Panc1 (cell line): ENCODE results near the gene C12orf50.

Experiments used
- CTCF ChIP-seq: fragments of 450-650 bp; IDR thresholded peaks from 2 replicates; pipeline ENCODE4 v1.5.1; 2017; ENCODE audit warnings: mild to moderate bottlenecking
- POLR2AphosphoS5 ChIP-seq: IDR thresholded peaks from 2 replicates; pipeline ENCODE4 v1.6.1; 2012; ENCODE audit warnings: mild to moderate bottlenecking, low read depth, low read length, moderate library complexity
- SIN3A ChIP-seq: IDR thresholded peaks from 2 replicates; pipeline ENCODE4 v1.6.1; 2012; ENCODE audit warnings: low read depth, mild to moderate bottlenecking, low read length, moderate library complexity, borderline replicate concordance; ENCODE audit not compliant: insufficient read depth
- TCF7L2 ChIP-seq: IDR thresholded peaks from 2 replicates; pipeline ENCODE4 v1.6.1; 2011; ENCODE audit warnings: mild to moderate bottlenecking, low read depth, low read length, inconsistent platforms
- TF ChIP-seq, protein P1 (sequence below), 2 experiments: IDR thresholded peaks; 2 replicates each; pipeline ENCODE4 v1.6.1; 2011 to 2012; ENCODE audit warnings: low read depth in 2 of 2, control low read depth in 1 of 2, low read length in 1 of 2, mild to moderate bottlenecking in 1 of 2, moderate library complexity in 1 of 2; ENCODE audit not compliant: insufficient read depth in 1 of 2

GRCh38 chr12:87991483-87991882 is 37.7 kb downstream of the C12orf50 start:
- TF ChIP-seq CTCF (no peak), POLR2AphosphoS5 (no peak), SIN3A (no peak), TCF7L2 (no peak)
- TF ChIP-seq, protein P1, sequence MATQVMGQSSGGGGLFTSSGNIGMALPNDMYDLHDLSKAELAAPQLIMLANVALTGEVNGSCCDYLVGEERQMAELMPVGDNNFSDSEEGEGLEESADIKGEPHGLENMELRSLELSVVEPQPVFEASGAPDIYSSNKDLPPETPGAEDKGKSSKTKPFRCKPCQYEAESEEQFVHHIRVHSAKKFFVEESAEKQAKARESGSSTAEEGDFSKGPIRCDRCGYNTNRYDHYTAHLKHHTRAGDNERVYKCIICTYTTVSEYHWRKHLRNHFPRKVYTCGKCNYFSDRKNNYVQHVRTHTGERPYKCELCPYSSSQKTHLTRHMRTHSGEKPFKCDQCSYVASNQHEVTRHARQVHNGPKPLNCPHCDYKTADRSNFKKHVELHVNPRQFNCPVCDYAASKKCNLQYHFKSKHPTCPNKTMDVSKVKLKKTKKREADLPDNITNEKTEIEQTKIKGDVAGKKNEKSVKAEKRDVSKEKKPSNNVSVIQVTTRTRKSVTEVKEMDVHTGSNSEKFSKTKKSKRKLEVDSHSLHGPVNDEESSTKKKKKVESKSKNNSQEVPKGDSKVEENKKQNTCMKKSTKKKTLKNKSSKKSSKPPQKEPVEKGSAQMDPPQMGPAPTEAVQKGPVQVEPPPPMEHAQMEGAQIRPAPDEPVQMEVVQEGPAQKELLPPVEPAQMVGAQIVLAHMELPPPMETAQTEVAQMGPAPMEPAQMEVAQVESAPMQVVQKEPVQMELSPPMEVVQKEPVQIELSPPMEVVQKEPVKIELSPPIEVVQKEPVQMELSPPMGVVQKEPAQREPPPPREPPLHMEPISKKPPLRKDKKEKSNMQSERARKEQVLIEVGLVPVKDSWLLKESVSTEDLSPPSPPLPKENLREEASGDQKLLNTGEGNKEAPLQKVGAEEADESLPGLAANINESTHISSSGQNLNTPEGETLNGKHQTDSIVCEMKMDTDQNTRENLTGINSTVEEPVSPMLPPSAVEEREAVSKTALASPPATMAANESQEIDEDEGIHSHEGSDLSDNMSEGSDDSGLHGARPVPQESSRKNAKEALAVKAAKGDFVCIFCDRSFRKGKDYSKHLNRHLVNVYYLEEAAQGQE (IDR thresholded peaks at IDR 0.05; ENCODE audit: insufficient read depth in 1 of 2, low read depth in 2 of 2, low read length in 1 of 2), result no peak
